Suprapubic skin (tissue), 4 donors: ENCODE measurements around the gene ATRIP. TPM values are rescaled to one million over a fixed set of nuclear protein-coding genes. Genes with fewer than 3 reads are reported as not detected.
"Not testable (repeated sequence)": the region's sequence is repeated elsewhere in the genome, so short reads cannot be mapped to it uniquely, and the experiment has no call there.

Experiments
- DNase-seq, 2 donors: peaks; one replicate each; pipeline ENCODE4 v3.0.0-alpha.2; 2019; ENCODE audit warnings: low spot score in 2 of 2
- H3K27ac ChIP-seq: fragments of 200-600 bp; sonication (generic); one replicate; pipeline ENCODE4 v1.5.1; 2019
- H3K27me3 ChIP-seq: fragments of 200-600 bp; sonication (generic); one replicate; pipeline ENCODE4 v1.5.1; 2019
- H3K36me3 ChIP-seq: fragments of 200-600 bp; sonication (generic); one replicate; pipeline ENCODE4 v1.5.1; 2019
- H3K4me1 ChIP-seq: fragments of 200-600 bp; sonication (generic); one replicate; pipeline ENCODE4 v1.5.1; 2019
- H3K4me3 ChIP-seq: fragments of 200-600 bp; sonication (generic); one replicate; pipeline ENCODE4 v1.5.1; 2019; ENCODE audit warnings: mild to moderate bottlenecking
- H3K9me3 ChIP-seq: fragments of 200-600 bp; sonication (generic); one replicate; pipeline ENCODE4 v1.5.1; 2019
- CTCF ChIP-seq, 2 donors: fragments of 200-600 bp in 1 of 2; fragments of 450-650 bp in 1 of 2; sonication (generic) in 1 of 2; IDR thresholded peaks; one replicate each; pipeline ENCODE4 v1.5.1; 2016 to 2019; ENCODE audit warnings: antibody characterized with exemption in 2 of 2, mild to moderate bottlenecking in 1 of 2, moderate library complexity in 1 of 2
- EP300 ChIP-seq: sonication (generic); formaldehyde crosslinking; IDR thresholded peaks from one replicate; pipeline ENCODE4 v1.6.1; 2017; ENCODE audit warnings: antibody characterized with exemption
- POLR2A ChIP-seq, 2 donors: fragments of 450-650 bp; IDR thresholded peaks; one replicate each; pipeline ENCODE4 v1.6.1; 2017; ENCODE audit warnings: antibody characterized with exemption in 2 of 2, mild to moderate bottlenecking in 2 of 2, moderate library complexity in 2 of 2
- POLR2AphosphoS5 ChIP-seq, 3 donors: sonication (generic); formaldehyde crosslinking; IDR thresholded peaks; one replicate each; pipeline ENCODE4 v1.6.1; 2017; ENCODE audit warnings: antibody characterized with exemption in 3 of 3
- WGBS: methylation state at CpG from one replicate; pipeline ENCODE4 v1.1.5; 2018; 5-methylcytosine and 5-hydroxymethylcytosine counted together
- total RNA-seq, 4 donors: library from RNA; depleted of rRNA; stranded (reverse); fragments of >200 nt; gene quantifications; one replicate each; pipeline ENCODE4 v1.1.0, GENCODE V29; 2016

Gene ATRIP
- total RNA-seq, 4 donors from 2014 or later = 8.7 to 12.7 (median 10.2) TPM

- H3K9me3 ChIP-seq = no peaks in the 10 kb centered on the region
- DNase-seq = no peak
- no peak for TF ChIP-seq CTCF (IDR thresholded peaks at IDR 0.05)
- no peak for TF ChIP-seq POLR2A (IDR thresholded peaks at IDR 0.05)
- no peak for TF ChIP-seq POLR2AphosphoS5 (IDR thresholded peaks at IDR 0.05)
- TF ChIP-seq EP300 = no peak
- peaks cover 7% of the 10 kb centered on the region for H3K36me3 ChIP-seq
- no peaks in the 10 kb centered on the region for H3K27me3 ChIP-seq
- no peak overlapping the region for H3K27ac ChIP-seq
- H3K4me3 ChIP-seq = no peak overlapping the region
- 77% methylated on average over 7 of the region's 9 CpGs for WGBS
- peaks cover 22% of the 10 kb centered on the region for H3K4me1 ChIP-seq
These were observed 30.0 kb downstream of the ATRIP start for GRCh38 chr3:48476426-48477053.

GRCh38 chr3:48477959-48478520 is 31.5 kb downstream of the ATRIP start:
- H3K27me3 ChIP-seq = no peaks in the 10 kb centered on the region
- no peaks in the 10 kb centered on the region for H3K9me3 ChIP-seq
- no peak overlapping the region for H3K27ac ChIP-seq
- TF ChIP-seq CTCF (IDR thresholded peaks at IDR 0.05) (no peak), POLR2A (IDR thresholded peaks at IDR 0.05) (no peak), POLR2AphosphoS5 (IDR thresholded peaks at IDR 0.05) (no peak), EP300 (no peak)
- WGBS = 74% methylated on average over 8 of the region's 9 CpGs
- no peak overlapping the region for H3K4me3 ChIP-seq
- DNase-seq = peak in 1 of 2 donors; percentile 57
- peaks cover 7% of the 10 kb centered on the region for H3K36me3 ChIP-seq
- H3K4me1 ChIP-seq = peaks cover 8% of the 10 kb centered on the region

GRCh38 chr3:48478626-48479555 is 32.4 kb downstream of the ATRIP start:
- peaks cover 7% of the 10 kb centered on the region for H3K36me3 ChIP-seq
- no peaks in the 10 kb centered on the region for H3K9me3 ChIP-seq
- H3K4me1 ChIP-seq = no peaks in the 10 kb centered on the region
- no peak for TF ChIP-seq POLR2AphosphoS5 (IDR thresholded peaks at IDR 0.05)
- no peak for TF ChIP-seq EP300
- TF ChIP-seq POLR2A (IDR thresholded peaks at IDR 0.05) = no peak
- no peak for TF ChIP-seq CTCF (IDR thresholded peaks at IDR 0.05)
- H3K4me3 ChIP-seq = no peak overlapping the region
- H3K27me3 ChIP-seq = no peaks in the 10 kb centered on the region
- 89% methylated on average over 19 of the region's 19 CpGs for WGBS
- no peak overlapping the region for H3K27ac ChIP-seq
- DNase-seq = peak in 1 of 2 donors; percentile 59

GRCh38 chr3:48480891-48481290 is 34.4 kb downstream of the ATRIP start:
- not testable (repeated sequence) for H3K4me3 ChIP-seq, H3K36me3 ChIP-seq, H3K27me3 ChIP-seq, H3K4me1 ChIP-seq, H3K9me3 ChIP-seq, H3K27ac ChIP-seq
- WGBS = 94% methylated on average over 11 of the region's 11 CpGs
- DNase-seq = peak in 1 of 2 donors; percentile 18

- WGBS = 94% methylated on average over 6 of the region's 6 CpGs
- not testable (repeated sequence) for H3K9me3 ChIP-seq, H3K4me1 ChIP-seq, H3K36me3 ChIP-seq, H3K27me3 ChIP-seq, H3K4me3 ChIP-seq, H3K27ac ChIP-seq
- peak in 1 of 2 donors; percentile 16 for DNase-seq
These were observed 36.3 kb downstream of the ATRIP start for GRCh38 chr3:48482822-48483221.

GRCh38 chr3:48486952-48487351 is 40.4 kb downstream of the ATRIP start:
- no peaks in the 10 kb centered on the region for H3K27me3 ChIP-seq
- H3K27ac ChIP-seq = no peak overlapping the region
- TF ChIP-seq POLR2AphosphoS5 (IDR thresholded peaks at IDR 0.05) = no peak
- no peak for TF ChIP-seq EP300
- no peak for TF ChIP-seq CTCF (IDR thresholded peaks at IDR 0.05)
- no peak for TF ChIP-seq POLR2A (IDR thresholded peaks at IDR 0.05)
- no peaks in the 10 kb centered on the region for H3K9me3 ChIP-seq
- H3K4me1 ChIP-seq = no peaks in the 10 kb centered on the region
- no peaks in the 10 kb centered on the region for H3K36me3 ChIP-seq
- no peak overlapping the region for H3K4me3 ChIP-seq
- DNase-seq = peak in 1 of 2 donors; percentile 9
- WGBS = 97% methylated on average over 5 of the region's 5 CpGs
